HepG2 (cell line): ENCODE data around the gene HOXA9. TPM values are rescaled to one million over a fixed set of nuclear protein-coding genes. Genes with fewer than 3 reads are reported as not detected.

ENCODE experiments used
- ATAC-seq: fragments of 200-7000 bp; cut with Tn5 transposase; 3 replicates; pipeline ENCODE4 v1.9.1; 2020; ENCODE audit warnings: mild to moderate bottlenecking, moderate library complexity
- BruUV-seq: library from RNA; stranded (reverse); fragments of 400-500 nt; replicated peaks from 2 replicates; lab custom pipeline; 2021; lab: Mats Ljungman, UMichigan
- CTCF ChIA-PET: fragments of 300-600 bp; formaldehyde crosslinking; extraction: SDS; loops from one replicate; lab custom pipeline; 2021; ENCODE audit warnings: low total read pairs, inconsistent platforms, low intra/inter-chr PET ratio; lab: Yijun Ruan, JAX
- POLR2A ChIA-PET: fragments of 350-600 bp; sonication (Branson Sonifier 250); formaldehyde crosslinking; loops from one replicate; lab custom pipeline; 2020; ENCODE audit warnings: antibody characterized with exemption, inconsistent platforms; lab: Yijun Ruan, JAX
- DNase-seq: peaks from one replicate; pipeline ENCODE4 v3.0.0-alpha.2; 2015; ENCODE audit warnings: low spot score
- FAIRE-seq: peaks from 3 replicates; lab custom pipeline; 2011; peaks lifted over from hg19 to GRCh38; lab: Jason Lieb, UNC
- H2AFZ ChIP-seq: one replicate; pipeline ENCODE4 v1.6.1; 2011; ENCODE audit warnings: low read length, inconsistent platforms
- H3K27ac ChIP-seq: fragments of 300-600 bp; 3 replicates; pipeline ENCODE4 v1.8.0; 2011; ENCODE audit warnings: mixed run types, mild to moderate bottlenecking, mixed read lengths, low read length, inconsistent platforms; ENCODE audit not compliant: insufficient read depth; ENCODE audit errors: extremely low read length
- H3K27me3 ChIP-seq, 2 experiments: fragments of 200-600 bp in 1 of 2; 2 replicates in 1 of 2; 3 replicates in 1 of 2; pipeline versions ENCODE4 v1.6.0 to v1.8.0; 2011; ENCODE audit warnings: low read length in 2 of 2, mild to moderate bottlenecking in 2 of 2, moderate library complexity in 2 of 2, inconsistent platforms in 1 of 2; ENCODE audit not compliant: insufficient read depth in 2 of 2, control insufficient read depth in 1 of 2
- H3K36me3 ChIP-seq, 2 experiments: fragments of 200-600 bp in 1 of 2; replicated peaks in 1 of 2; 2 replicates in 1 of 2; 3 replicates in 1 of 2; pipeline versions ENCODE4 v1.5.1 to v1.8.0; 2011; ENCODE audit warnings: low read length in 2 of 2, inconsistent platforms in 1 of 2; ENCODE audit not compliant: insufficient read depth in 2 of 2, control insufficient read depth in 1 of 2
- H3K4me1 ChIP-seq: 2 replicates; pipeline ENCODE4 v1.5.1; 2012; ENCODE audit warnings: low read length, inconsistent platforms; ENCODE audit not compliant: insufficient read depth
- H3K4me2 ChIP-seq: 2 replicates; pipeline ENCODE4 v1.6.0; 2011; ENCODE audit warnings: low read depth, low read length, inconsistent platforms
- H3K4me3 ChIP-seq, 3 experiments: fragments of 200-600 bp in 1 of 3; sonication (generic), shearing (Covaris generic) in 1 of 3; replicated peaks in 1 of 3; 2 replicates each; pipeline ENCODE4 v1.5.1; 2011 to 2016; ENCODE audit warnings: low read length in 3 of 3, inconsistent platforms in 2 of 3, low read depth in 2 of 3, mild to moderate bottlenecking in 2 of 3, control low read depth in 1 of 3, mixed read lengths in 1 of 3; ENCODE audit not compliant: insufficient read depth in 1 of 3
- H3K79me2 ChIP-seq: one replicate; pipeline ENCODE4 v1.6.1; 2011; ENCODE audit warnings: low read length, inconsistent platforms; ENCODE audit not compliant: insufficient read depth
- H3K9ac ChIP-seq: 2 replicates; pipeline ENCODE4 v1.6.0; 2011; ENCODE audit warnings: mild to moderate bottlenecking, low read depth, low read length, inconsistent platforms; ENCODE audit not compliant: insufficient read depth
- H3K9me3 ChIP-seq: 2 replicates; pipeline ENCODE4 v1.5.1; 2012; ENCODE audit warnings: mild to moderate bottlenecking, low read length
- H4K20me1 ChIP-seq: 2 replicates; pipeline ENCODE4 v1.6.0; 2011; ENCODE audit warnings: inconsistent platforms, mild to moderate bottlenecking, low read length, moderate library complexity; ENCODE audit not compliant: insufficient read depth
- ATM ChIP-seq: fragments of 450-650 bp; IDR thresholded peaks from 2 replicates; pipeline ENCODE4 v1.7.1; 2017; ENCODE audit warnings: mild to moderate bottlenecking, borderline replicate concordance
- CHD2 ChIP-seq: IDR thresholded peaks from 2 replicates; pipeline ENCODE4 v1.6.1; 2011; ENCODE audit warnings: low read depth, low read length, improper control_type of control experiment
- ELF1 ChIP-seq: sonication (generic); formaldehyde crosslinking; IDR thresholded peaks from 2 replicates; pipeline ENCODE4 v1.4.0; 2020; ENCODE audit warnings: missing genetic modification reagents
- GFI1 ChIP-seq: sonication (generic); formaldehyde crosslinking; IDR thresholded peaks from 2 replicates; pipeline ENCODE4 v1.5.0; 2020; ENCODE audit warnings: missing genetic modification reagents, mild to moderate bottlenecking, borderline replicate concordance
- HMG20B ChIP-seq: conservative IDR thresholded peaks from 2 replicates; pipeline ENCODE4 v1.6.1; 2016; ENCODE audit warnings: missing genetic modification reagents, missing compliant biosample characterization
- NBN ChIP-seq: fragments of 450-650 bp; conservative IDR thresholded peaks from 2 replicates; pipeline ENCODE4 v1.6.1; 2017
- NFYC ChIP-seq: IDR thresholded peaks from 2 replicates; pipeline ENCODE4 v1.6.1; 2016; ENCODE audit warnings: missing genetic modification reagents, missing compliant biosample characterization
- RARA ChIP-seq: IDR thresholded peaks from 2 replicates; pipeline ENCODE4 v1.6.1; 2016; ENCODE audit warnings: missing genetic modification reagents, missing compliant biosample characterization
- SMARCE1 ChIP-seq: fragments of 450-650 bp; IDR thresholded peaks from 2 replicates; pipeline ENCODE4 v1.6.1; 2017; ENCODE audit warnings: borderline replicate concordance
- ZNF432 ChIP-seq: sonication (generic); formaldehyde crosslinking; IDR thresholded peaks from 2 replicates; pipeline ENCODE4 v1.5.0; 2020; ENCODE audit warnings: missing genetic modification reagents, mild to moderate bottlenecking, borderline replicate concordance
- ZNF572 ChIP-seq: sonication (generic); formaldehyde crosslinking; IDR thresholded peaks from 2 replicates; pipeline ENCODE4 v1.5.1; 2020; ENCODE audit warnings: mild to moderate bottlenecking, missing genetic modification reagents
- ZNF644 ChIP-seq: IDR thresholded peaks from 2 replicates; pipeline ENCODE4 v1.6.1; 2016; ENCODE audit warnings: low read depth
- ZNF776 ChIP-seq: sonication (generic); formaldehyde crosslinking; IDR thresholded peaks from 2 replicates; pipeline ENCODE4 v1.4.0; 2020; ENCODE audit warnings: mild to moderate bottlenecking, missing genetic modification reagents
- ZNF878 ChIP-seq: sonication (generic); formaldehyde crosslinking; IDR thresholded peaks from 2 replicates; pipeline ENCODE4 v1.8.1; 2023; ENCODE audit warnings: mild to moderate bottlenecking, missing genetic modification reagents, moderate library complexity
- ZNF883 ChIP-seq: sonication (generic); formaldehyde crosslinking; IDR thresholded peaks from 2 replicates; pipeline ENCODE4 v1.5.1; 2020; ENCODE audit warnings: mild to moderate bottlenecking, missing genetic modification reagents; ENCODE audit errors: not compliant biosample characterization
- ZSCAN22 ChIP-seq: sonication (generic); formaldehyde crosslinking; IDR thresholded peaks from 2 replicates; pipeline ENCODE4 v1.4.0; 2020; ENCODE audit warnings: mild to moderate bottlenecking, missing genetic modification reagents
- WGBS: methylation state at CpG from one replicate; pipeline ENCODE4 v1.1.6; 2017; ENCODE audit warnings: low lambda C conversion rate; 5-methylcytosine and 5-hydroxymethylcytosine counted together
- in situ Hi-C: cut with HindIII; loops from 2 replicates; pipeline ENCODE4 v1.10.0; 2017; ENCODE audit warnings: low pct_unique_long_range_greater_than_20kb; ENCODE audit not compliant: extremely low pct_ligation_motif_present
- intact Hi-C: fragments of 100-400 bp; cut with micrococcal nuclease; formaldehyde crosslinking; loops from one replicate; pipeline ENCODE4 v1.10.0; 2022; ENCODE audit not compliant: unreplicated experiment
- polyA plus RNA-seq, 8 experiments: library from polyadenylated mRNA; depleted of rRNA in 3 of 8; stranded (reverse) in 7 of 8; unstranded in 1 of 8; fragments of >200 nt; fragmentation: Illumina TruSeq in 4 of 8; extraction: Trizol in 4 of 8; gene quantifications; 2 replicates each; pipeline versions ENCODE4 v1.2.1 to v1.2.3, GENCODE V29; 2011 to 2016; ENCODE audit warnings: low read depth in 4 of 8, missing spikeins in 1 of 8, mixed read lengths in 1 of 8; ENCODE audit not compliant: insufficient read depth in 1 of 8
- total RNA-seq, 5 experiments: library from RNA; depleted of rRNA; stranded (reverse); fragments of >200 nt; fragmentation: Illumina TruSeq; extraction: Trizol; gene quantifications; 2 replicates each; pipeline ENCODE4 v1.2.3, GENCODE V29; 2016; ENCODE audit warnings: low read depth in 1 of 5
- TF ChIP-seq, protein P1 (sequence below): IDR thresholded peaks from 2 replicates; pipeline ENCODE4 v1.6.1; 2016; ENCODE audit warnings: missing compliant biosample characterization, missing genetic modification reagents, borderline replicate concordance
- TF ChIP-seq, protein P2 (sequence below): sonication (generic); formaldehyde crosslinking; IDR thresholded peaks from 2 replicates; pipeline ENCODE4 v1.4.0; 2020; ENCODE audit warnings: mild to moderate bottlenecking, missing genetic modification reagents
- TF ChIP-seq, protein P3 (sequence below): sonication (generic); formaldehyde crosslinking; IDR thresholded peaks from 2 replicates; pipeline ENCODE4 v1.5.1; 2020; ENCODE audit warnings: mild to moderate bottlenecking, missing genetic modification reagents, borderline replicate concordance
- TF ChIP-seq, protein P4 (sequence below): IDR thresholded peaks from 2 replicates; pipeline ENCODE4 v1.6.1; 2016; ENCODE audit warnings: missing genetic modification reagents, missing compliant biosample characterization

The HOXA9 gene
- total and polyA plus RNA-seq, 2 of the 13 experiments (the other 11 are each of a cell fraction or from before 2014, with no cell fraction given) = not detected

DNA sequence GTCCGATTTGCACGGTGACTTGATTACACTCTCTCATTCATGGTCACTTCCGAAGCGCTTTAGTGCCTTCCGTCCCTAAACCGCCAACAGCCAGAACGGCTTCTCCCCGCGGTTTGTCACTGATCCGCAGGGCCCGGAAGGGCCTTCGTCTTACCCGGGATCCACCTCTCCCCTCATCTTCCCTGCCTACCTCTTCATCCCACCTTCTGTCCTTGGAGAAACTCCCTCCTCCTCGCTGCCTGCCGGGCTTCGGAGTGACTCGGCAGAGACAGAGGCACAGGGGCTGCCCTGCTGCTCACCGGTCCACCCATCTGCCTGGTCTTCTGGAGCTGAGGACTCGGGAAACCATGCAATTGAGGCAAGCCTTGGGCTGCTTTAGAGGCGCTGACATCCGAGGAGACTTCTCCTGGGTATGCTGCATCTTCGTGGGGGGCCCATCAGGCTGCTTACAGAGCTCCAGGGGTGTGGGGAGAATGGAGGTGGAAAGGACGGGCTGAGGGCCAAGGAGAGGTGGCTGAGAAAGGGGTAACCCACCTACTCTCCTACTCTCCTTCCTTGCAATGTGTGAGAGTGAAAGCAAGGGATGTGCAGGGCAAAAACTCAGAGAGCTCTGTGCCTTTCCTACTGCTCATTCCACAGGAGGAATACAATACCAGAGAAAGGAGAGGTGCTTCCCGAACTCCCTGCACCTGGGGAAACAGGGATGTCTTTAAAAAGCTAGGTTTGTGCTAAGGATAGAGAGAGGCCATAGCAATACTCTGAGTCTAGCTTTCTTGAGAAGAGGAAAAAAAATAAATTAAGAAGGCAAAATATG, 20.7 kb upstream of the HOXA9 start:
- DNase-seq (no peak), ATAC-seq (no peak), FAIRE-seq (no peak)
- BruUV-seq = no TSS peak
- H3K79me2 ChIP-seq = no peaks in the 10 kb centered on the region
- H3K9ac ChIP-seq = no peak overlapping the region
- peaks cover 6% of the 10 kb centered on the region; the same call in 1 of the 2 replicates for H4K20me1 ChIP-seq
- H3K27ac ChIP-seq = no peak overlapping the region
- H3K4me3 ChIP-seq = no peak overlapping the region
- ChIA-PET CTCF (no interaction called here), POLR2A (no interaction called here)
- peaks cover 37% of the 10 kb centered on the region for H3K4me1 ChIP-seq
- H3K27me3 ChIP-seq = peaks cover 31 to 96% of the 10 kb centered on the region in 2 experiments
- no peak overlapping the region for H2AFZ ChIP-seq
- no peak overlapping the region for H3K4me2 ChIP-seq
- 58% methylated on average over 24 of the region's 24 CpGs for WGBS
- no peaks in the 10 kb centered on the region for H3K36me3 ChIP-seq
- intact Hi-C loops (no loop called here), in situ Hi-C loops (no loop called here)
- no peaks in the 10 kb centered on the region for H3K9me3 ChIP-seq
- TF ChIP-seq ZNF878 (CRISPR knock-in tag) (no peak), NBN (no peak), GFI1 (no peak), RARA (CRISPR knock-in tag) (no peak), ZNF883 (CRISPR knock-in tag) (no peak), ZNF776 (no peak), ELF1 (CRISPR knock-in tag) (no peak), ATM (no peak), ZNF432 (CRISPR knock-in tag) (no peak), NFYC (CRISPR knock-in tag) (no peak), ZNF644 (CRISPR knock-in tag) (no peak), CHD2 (no peak), ZSCAN22 (no peak), SMARCE1 (no peak), HMG20B (CRISPR knock-in tag) (no peak), ZNF572 (CRISPR knock-in tag) (no peak)
- TF ChIP-seq, protein P1, sequence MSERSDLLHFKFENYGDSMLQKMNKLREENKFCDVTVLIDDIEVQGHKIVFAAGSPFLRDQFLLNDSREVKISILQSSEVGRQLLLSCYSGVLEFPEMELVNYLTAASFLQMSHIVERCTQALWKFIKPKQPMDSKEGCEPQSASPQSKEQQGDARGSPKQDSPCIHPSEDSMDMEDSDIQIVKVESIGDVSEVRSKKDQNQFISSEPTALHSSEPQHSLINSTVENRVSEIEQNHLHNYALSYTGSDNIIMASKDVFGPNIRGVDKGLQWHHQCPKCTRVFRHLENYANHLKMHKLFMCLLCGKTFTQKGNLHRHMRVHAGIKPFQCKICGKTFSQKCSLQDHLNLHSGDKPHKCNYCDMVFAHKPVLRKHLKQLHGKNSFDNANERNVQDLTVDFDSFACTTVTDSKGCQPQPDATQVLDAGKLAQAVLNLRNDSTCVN (CRISPR knock-in tag) = no peak
- TF ChIP-seq, protein P2, sequence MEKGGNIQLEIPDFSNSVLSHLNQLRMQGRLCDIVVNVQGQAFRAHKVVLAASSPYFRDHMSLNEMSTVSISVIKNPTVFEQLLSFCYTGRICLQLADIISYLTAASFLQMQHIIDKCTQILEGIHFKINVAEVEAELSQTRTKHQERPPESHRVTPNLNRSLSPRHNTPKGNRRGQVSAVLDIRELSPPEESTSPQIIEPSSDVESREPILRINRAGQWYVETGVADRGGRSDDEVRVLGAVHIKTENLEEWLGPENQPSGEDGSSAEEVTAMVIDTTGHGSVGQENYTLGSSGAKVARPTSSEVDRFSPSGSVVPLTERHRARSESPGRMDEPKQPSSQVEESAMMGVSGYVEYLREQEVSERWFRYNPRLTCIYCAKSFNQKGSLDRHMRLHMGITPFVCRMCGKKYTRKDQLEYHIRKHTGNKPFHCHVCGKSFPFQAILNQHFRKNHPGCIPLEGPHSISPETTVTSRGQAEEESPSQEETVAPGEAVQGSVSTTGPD = no peak
- TF ChIP-seq, protein P3, sequence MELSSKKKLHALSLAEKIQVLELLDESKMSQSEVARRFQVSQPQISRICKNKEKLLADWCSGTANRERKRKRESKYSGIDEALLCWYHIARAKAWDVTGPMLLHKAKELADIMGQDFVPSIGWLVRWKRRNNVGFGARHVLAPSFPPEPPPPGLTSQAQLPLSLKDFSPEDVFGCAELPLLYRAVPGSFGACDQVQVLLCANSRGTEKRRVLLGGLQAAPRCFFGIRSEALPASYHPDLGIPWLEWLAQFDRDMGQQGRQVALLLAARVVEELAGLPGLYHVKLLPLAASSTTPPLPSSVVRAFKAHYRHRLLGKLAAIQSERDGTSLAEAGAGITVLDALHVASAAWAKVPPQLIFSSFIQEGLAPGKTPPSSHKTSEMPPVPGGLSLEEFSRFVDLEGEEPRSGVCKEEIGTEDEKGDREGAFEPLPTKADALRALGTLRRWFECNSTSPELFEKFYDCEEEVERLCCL = no peak
- TF ChIP-seq, protein P4, sequence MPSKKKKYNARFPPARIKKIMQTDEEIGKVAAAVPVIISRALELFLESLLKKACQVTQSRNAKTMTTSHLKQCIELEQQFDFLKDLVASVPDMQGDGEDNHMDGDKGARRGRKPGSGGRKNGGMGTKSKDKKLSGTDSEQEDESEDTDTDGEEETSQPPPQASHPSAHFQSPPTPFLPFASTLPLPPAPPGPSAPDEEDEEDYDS (CRISPR knock-in tag) = no peak
